ENCODE data around the gene SEM1.
"Not testable (repeated sequence)": the region's sequence is repeated elsewhere in the genome, so short reads cannot be mapped to it uniquely, and the experiment has no call there.

Gene SEM1

GRCh38 chr7:96658022-96658412 is 51.6 kb downstream of the SEM1 start:
- no peak for DNase-seq

GRCh38 chr7:96657347-96658021 is 52.2 kb downstream of the SEM1 start:
- no peak for DNase-seq

- DNase-seq, result no peak
Measured at GRCh38 chr7:96655956-96656355, 53.7 kb downstream of the SEM1 start.

- DNase-seq, result no peak
Measured at GRCh38 chr7:96654630-96655188, 54.9 kb downstream of the SEM1 start.

- no peak for DNase-seq
Measured at GRCh38 chr7:96649981-96650380, 59.7 kb downstream of the SEM1 start.

- no peak for DNase-seq
Measured at GRCh38 chr7:96648784-96649183, 60.9 kb downstream of the SEM1 start.

- DNase-seq, result no peak
Measured at GRCh38 chr7:96647733-96648132, 61.9 kb downstream of the SEM1 start.

GRCh38 chr7:96645084-96645483 is 64.6 kb downstream of the SEM1 start:
- no peak for DNase-seq

- DNase-seq, result not testable (repeated sequence)
Measured at GRCh38 chr7:96643436-96643835, 66.2 kb downstream of the SEM1 start.

GRCh38 chr7:96640054-96640453 is 69.6 kb downstream of the SEM1 start:
- DNase-seq, result no peak

Data from activated T-cell treated with anti-CD3 and anti-CD28 coated beads, Interleukin-2, amount 50 U/mL, for 48 hours (primary cell).